Adrenal gland (tissue), 12 donors: ENCODE measurements around the gene SMCP. TPM values are rescaled to one million over a fixed set of nuclear protein-coding genes. Genes with fewer than 3 reads are reported as not detected.

Experiments used
- DNase-seq, 7 donors: peaks; one replicate each; pipeline ENCODE4 v3.0.0-alpha.2; 2019 to 2020
- H3K27ac ChIP-seq, 5 donors: fragments of 200-600 bp; sonication (generic) in 4 of 5; 1 replicate in 3 of 5; 2 replicates in 2 of 5; pipeline versions ENCODE4 v1.5.1 to v1.8.0; 2016 to 2020; ENCODE audit warnings: mild to moderate bottlenecking in 1 of 5
- H3K27me3 ChIP-seq: fragments of 200-600 bp; 2 replicates; pipeline ENCODE4 v1.8.0; 2021
- H3K36me3 ChIP-seq, 2 donors: fragments of 200-600 bp; replicated peaks in 1 of 2; 1 replicate in 1 of 2; 2 replicates in 1 of 2; pipeline versions ENCODE4 v1.5.1 to v1.8.0; 2018 to 2022
- H3K4me1 ChIP-seq, 2 donors: fragments of 200-600 bp; replicated peaks in 1 of 2; 1 replicate in 1 of 2; 2 replicates in 1 of 2; pipeline versions ENCODE4 v1.5.1 to v1.8.0; 2018 to 2021
- H3K4me3 ChIP-seq, 4 donors: fragments of 200-600 bp; sonication (generic) in 3 of 4; one replicate each; pipeline ENCODE4 v1.5.1; 2016 to 2018
- H3K9me3 ChIP-seq, 3 donors: fragments of 200-600 bp; sonication (generic) in 1 of 3; replicated peaks in 1 of 3; 1 replicate in 2 of 3; 2 replicates in 1 of 3; pipeline versions ENCODE4 v1.5.1 to v1.8.0; 2016 to 2021
- POLR2A ChIP-seq, 2 donors: fragments of 450-650 bp; IDR thresholded peaks; one replicate each; pipeline ENCODE4 v1.6.1; 2017; ENCODE audit warnings: antibody characterized with exemption in 2 of 2, mild to moderate bottlenecking in 2 of 2, moderate library complexity in 1 of 2
- WGBS, 4 donors: extraction: QIAGEN DNeasy Blood & Tissue Kit in 2 of 4; methylation state at CpG; one replicate each; pipeline versions ENCODE4 v1.1.5 to v1.1.7; 2013 to 2017; 5-methylcytosine and 5-hydroxymethylcytosine counted together
- intact Hi-C, 2 donors: fragments of 100-400 bp; cut with DNase I; formaldehyde crosslinking; loops; one replicate each; pipeline versions ENCODE4 v1.14.1 to v1.15.0; 2022 to 2023
- polyA plus RNA-seq, 3 donors: library from polyadenylated mRNA; stranded (reverse); fragments of 200-250 nt in 2 of 3; fragments of 350-450 nt in 1 of 3; fragmentation: Illumina TruSeq in 1 of 3; extraction: RNeasy Lipid Tissue Mini Kit (QIAGEN cat#74804) in 1 of 3; gene quantifications; one replicate each; pipeline ENCODE4 v1.2.3, GENCODE V29; 2013 to 2014
- total RNA-seq, 9 donors: library from RNA; depleted of rRNA in 4 of 9; stranded (reverse); fragments of >200 nt in 4 of 9; fragments of 120-200 nt in 1 of 9; fragmentation: NEBNext Ultra II Directional in 1 of 9; extraction: Animal tissue kit (Norgen Biotek cat#: 25700) in 1 of 9; gene quantifications; one replicate each; pipeline versions ENCODE4 v1.1.0 to v1.2.4, GENCODE V29; 2013 to 2023
- TF ChIP-seq, protein P1 (sequence below), 6 experiments: fragments of 450-650 bp in 4 of 6; fragments of 200-600 bp in 2 of 6; sonication (generic) in 1 of 6; IDR thresholded peaks; 1 replicate in 5 of 6; 2 replicates in 1 of 6; pipeline versions ENCODE4 v1.5.1 to v1.8.0; 2016 to 2021; ENCODE audit warnings: antibody characterized with exemption in 6 of 6, mild to moderate bottlenecking in 2 of 6, moderate library complexity in 1 of 6
- donor health status: healthy with polysubstance abuse.
- donor health status: Bipolar disorder and iron deficiency.
- donor health status: DM: yes; HTN: yes; CAD: no.
- donor health status: DM: no; HTN: no; CAD: no.
- donor health status: DM: no; HTN: no; CAD: no.
- donor health status: DM: yes; HTN: yes; CAD: no.

SMCP gene
- total and polyA plus RNA-seq, 12 donors = not detected

DNA sequence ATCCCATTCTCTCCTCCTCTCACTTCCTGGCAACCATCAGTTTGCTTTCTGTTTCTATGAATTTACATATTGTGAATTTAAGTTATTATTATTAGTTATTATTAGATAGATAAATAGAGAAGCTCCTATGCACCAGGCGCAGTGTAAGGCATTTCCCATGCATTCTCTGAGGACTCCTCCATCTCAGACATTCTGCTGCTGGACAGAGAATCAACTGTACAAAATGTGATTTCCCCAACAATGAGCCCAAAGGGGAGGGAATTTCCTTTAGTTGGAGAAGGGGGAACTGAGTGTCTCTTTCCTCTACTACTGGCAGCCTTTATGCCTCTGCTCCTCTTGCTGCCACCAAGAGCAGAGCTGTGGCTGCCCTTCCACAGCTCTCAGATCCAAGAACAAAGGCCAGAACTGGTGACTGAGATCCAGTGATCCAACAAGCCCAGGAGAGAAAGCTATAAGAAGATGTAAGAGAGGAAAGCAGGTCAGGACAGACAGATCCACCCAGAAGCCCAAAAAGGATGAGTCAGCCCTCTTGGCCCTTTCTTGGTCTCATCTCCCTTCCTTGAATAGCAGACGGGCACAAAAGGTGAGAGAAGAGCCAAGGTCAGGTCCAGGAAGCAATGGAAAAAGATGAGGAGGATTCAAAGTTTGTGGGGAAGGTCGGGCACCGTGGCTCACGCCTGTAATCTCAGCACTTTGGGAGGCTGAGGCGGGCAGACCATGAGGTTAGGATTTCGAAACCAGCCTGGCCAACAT is 26.7 kb downstream of the SMCP start:
- 67 to 77% (median 71%) methylated on average over 7 of the region's 7 CpGs for WGBS, 4 donors
- H3K4me3 ChIP-seq = no peak overlapping the region
- intact Hi-C loops = no loop called here

GRCh38 chr1:152906023-152906565 is 28.0 kb downstream of the SMCP start:
- H3K27me3 ChIP-seq = no peaks in the 10 kb centered on the region
- no peaks in the 10 kb centered on the region for H3K36me3 ChIP-seq
- 50 to 60% (median 52%) methylated on average over 3 to 5 of the region's 5 CpGs for WGBS, 4 donors
- TF ChIP-seq, protein P1, sequence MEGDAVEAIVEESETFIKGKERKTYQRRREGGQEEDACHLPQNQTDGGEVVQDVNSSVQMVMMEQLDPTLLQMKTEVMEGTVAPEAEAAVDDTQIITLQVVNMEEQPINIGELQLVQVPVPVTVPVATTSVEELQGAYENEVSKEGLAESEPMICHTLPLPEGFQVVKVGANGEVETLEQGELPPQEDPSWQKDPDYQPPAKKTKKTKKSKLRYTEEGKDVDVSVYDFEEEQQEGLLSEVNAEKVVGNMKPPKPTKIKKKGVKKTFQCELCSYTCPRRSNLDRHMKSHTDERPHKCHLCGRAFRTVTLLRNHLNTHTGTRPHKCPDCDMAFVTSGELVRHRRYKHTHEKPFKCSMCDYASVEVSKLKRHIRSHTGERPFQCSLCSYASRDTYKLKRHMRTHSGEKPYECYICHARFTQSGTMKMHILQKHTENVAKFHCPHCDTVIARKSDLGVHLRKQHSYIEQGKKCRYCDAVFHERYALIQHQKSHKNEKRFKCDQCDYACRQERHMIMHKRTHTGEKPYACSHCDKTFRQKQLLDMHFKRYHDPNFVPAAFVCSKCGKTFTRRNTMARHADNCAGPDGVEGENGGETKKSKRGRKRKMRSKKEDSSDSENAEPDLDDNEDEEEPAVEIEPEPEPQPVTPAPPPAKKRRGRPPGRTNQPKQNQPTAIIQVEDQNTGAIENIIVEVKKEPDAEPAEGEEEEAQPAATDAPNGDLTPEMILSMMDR (IDR thresholded peaks at IDR 0.05) = no peak
- no peak for TF ChIP-seq POLR2A (IDR thresholded peaks at IDR 0.05)
- H3K9me3 ChIP-seq = no peaks in the 10 kb centered on the region
- H3K4me1 ChIP-seq = no peaks in the 10 kb centered on the region
- H3K27ac ChIP-seq = no peak overlapping the region
- H3K4me3 ChIP-seq = no peak overlapping the region
- intact Hi-C loops = no loop called here
- DNase-seq = no peak

More for the DNA sequence above, 26.7 kb downstream of the SMCP start:
- no peaks in the 10 kb centered on the region for H3K9me3 ChIP-seq
- no peak overlapping the region for H3K27ac ChIP-seq
- DNase-seq = no peak
- no peaks in the 10 kb centered on the region for H3K4me1 ChIP-seq
- H3K36me3 ChIP-seq = no peaks in the 10 kb centered on the region
- H3K27me3 ChIP-seq = no peaks in the 10 kb centered on the region
- TF ChIP-seq POLR2A (IDR thresholded peaks at IDR 0.05) = no peak
- TF ChIP-seq, protein P1 (IDR thresholded peaks at IDR 0.05) = no peak

- Histone ChIP-seq H3K27me3 (no peaks in the 10 kb centered on the region), H3K36me3 (no peaks in the 10 kb centered on the region), H3K4me3 (no peak within 1 kb of the TSS), H3K4me1 (no peaks in the 10 kb centered on the region), H3K27ac (no peak within 1 kb of the TSS), H3K9me3 (no peaks in the 10 kb centered on the region)
- TF ChIP-seq POLR2A (IDR thresholded peaks at IDR 0.05) = no peak
- TF ChIP-seq, protein P1 (IDR thresholded peaks at IDR 0.05) = no peak
- no peak for DNase-seq
- intact Hi-C loops = no loop called here
- WGBS, 4 donors = 70 to 83% (median 78%) methylated on average over 3 to 4 of the region's 4 CpGs
Measured at GRCh38 chr1:152907686-152908601, 29.8 kb downstream of the SMCP start, which contains the start of gene IVL. IVL (plus strand) TSS chr1:152908546; CDS start chr1:152909798, 1,252 bp downstream.

- WGBS, 4 donors = 88 to 92% methylated on average over 3 of the region's 3 CpGs; no CpG with 5 or more reads in 2 of the 4 donors
- Histone ChIP-seq H3K27ac (no peak overlapping the region), H3K27me3 (no peaks in the 10 kb centered on the region), H3K9me3 (no peaks in the 10 kb centered on the region), H3K4me1 (no peaks in the 10 kb centered on the region), H3K36me3 (no peaks in the 10 kb centered on the region), H3K4me3 (no peak overlapping the region)
- no peak for DNase-seq
- TF ChIP-seq, protein P1 (IDR thresholded peaks at IDR 0.05) = no peak
- no peak for TF ChIP-seq POLR2A (IDR thresholded peaks at IDR 0.05)
- intact Hi-C loops = no loop called here
Measured at GRCh38 chr1:152909206-152909605, 31.1 kb downstream of the SMCP start.
